ENCODE data around the gene TSEN15.

- TF ChIP-seq POLR2A (IDR thresholded peaks at IDR 0.05; ENCODE audit: control extremely low read depth in 1 of 2, low read depth in 2 of 2, low read length in 2 of 2) (no peak), TBP (IDR thresholded peaks at IDR 0.05; ENCODE audit: low read depth, low read length) (no peak), POLR2AphosphoS5 (IDR thresholded peaks at IDR 0.05; ENCODE audit: low read depth, low read length) (no peak), ATF3 (IDR thresholded peaks at IDR 0.05; ENCODE audit: insufficient read depth, low read depth, low read length) (no peak), CHD2 (IDR thresholded peaks at IDR 0.05; ENCODE audit: low read length) (no peak), MAX (IDR thresholded peaks at IDR 0.05) (no peak), CTCF (IDR thresholded peaks at IDR 0.05; ENCODE audit: control extremely low read depth in 1 of 3, insufficient read depth in 1 of 3, low read depth in 1 of 3, low read length in 3 of 3) (no peak), TEAD4 (IDR thresholded peaks at IDR 0.05; ENCODE audit: low read depth, low read length) (no peak), CHD7 (IDR thresholded peaks at IDR 0.05; ENCODE audit: insufficient replicate concordance, low read length) (no peak), JUN (IDR thresholded peaks at IDR 0.05; ENCODE audit: low read depth, low read length) (no peak)
Observed at GRCh38 chr1:184116287-184116686, 64.8 kb downstream of the TSEN15 start.

Measured in H1 (cell line).